ENCODE results near the gene AP3B2.

The AP3B2 gene

DNA sequence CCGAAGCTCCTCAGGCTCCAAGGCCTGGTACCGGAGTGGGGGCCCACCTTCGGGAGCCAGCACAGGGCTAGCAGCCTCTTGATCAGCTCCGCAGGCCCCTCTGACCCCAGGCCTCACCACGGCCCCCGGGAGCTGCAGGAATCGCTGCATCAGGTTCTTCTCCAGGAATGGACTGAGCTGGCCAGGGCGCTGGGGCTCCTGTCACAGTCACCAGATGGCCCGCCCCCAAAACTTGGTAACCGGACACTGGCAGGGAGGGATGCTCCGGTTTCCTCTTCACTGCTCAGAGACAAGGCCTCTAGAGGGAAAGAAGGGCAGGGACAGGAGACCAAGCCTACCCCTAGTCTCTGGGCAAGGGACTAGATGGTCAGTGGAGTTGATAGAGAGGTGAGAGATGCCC is 9.9 kb downstream of the AP3B2 start:
- TF ChIP-seq POLR2A (IDR thresholded peaks at IDR 0.05; ENCODE audit: extremely low read depth, insufficient read length) (no peak), MYC (IDR thresholded peaks at IDR 0.05; ENCODE audit: low read depth, low read length) (no peak)
- TF ChIP-seq, protein P1, sequence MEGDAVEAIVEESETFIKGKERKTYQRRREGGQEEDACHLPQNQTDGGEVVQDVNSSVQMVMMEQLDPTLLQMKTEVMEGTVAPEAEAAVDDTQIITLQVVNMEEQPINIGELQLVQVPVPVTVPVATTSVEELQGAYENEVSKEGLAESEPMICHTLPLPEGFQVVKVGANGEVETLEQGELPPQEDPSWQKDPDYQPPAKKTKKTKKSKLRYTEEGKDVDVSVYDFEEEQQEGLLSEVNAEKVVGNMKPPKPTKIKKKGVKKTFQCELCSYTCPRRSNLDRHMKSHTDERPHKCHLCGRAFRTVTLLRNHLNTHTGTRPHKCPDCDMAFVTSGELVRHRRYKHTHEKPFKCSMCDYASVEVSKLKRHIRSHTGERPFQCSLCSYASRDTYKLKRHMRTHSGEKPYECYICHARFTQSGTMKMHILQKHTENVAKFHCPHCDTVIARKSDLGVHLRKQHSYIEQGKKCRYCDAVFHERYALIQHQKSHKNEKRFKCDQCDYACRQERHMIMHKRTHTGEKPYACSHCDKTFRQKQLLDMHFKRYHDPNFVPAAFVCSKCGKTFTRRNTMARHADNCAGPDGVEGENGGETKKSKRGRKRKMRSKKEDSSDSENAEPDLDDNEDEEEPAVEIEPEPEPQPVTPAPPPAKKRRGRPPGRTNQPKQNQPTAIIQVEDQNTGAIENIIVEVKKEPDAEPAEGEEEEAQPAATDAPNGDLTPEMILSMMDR (IDR thresholded peaks at IDR 0.05; ENCODE audit: low read depth, low read length), result no peak
- TF ChIP-seq, protein P2, sequence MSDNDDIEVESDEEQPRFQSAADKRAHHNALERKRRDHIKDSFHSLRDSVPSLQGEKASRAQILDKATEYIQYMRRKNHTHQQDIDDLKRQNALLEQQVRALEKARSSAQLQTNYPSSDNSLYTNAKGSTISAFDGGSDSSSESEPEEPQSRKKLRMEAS (IDR thresholded peaks at IDR 0.05; ENCODE audit: low read depth, low read length), result no peak
- H3K4me3 ChIP-seq (ENCODE audit: low read depth, low read length), result no peak overlapping the region
- no peak for DNase-seq (ENCODE audit: low read depth)

DNA sequence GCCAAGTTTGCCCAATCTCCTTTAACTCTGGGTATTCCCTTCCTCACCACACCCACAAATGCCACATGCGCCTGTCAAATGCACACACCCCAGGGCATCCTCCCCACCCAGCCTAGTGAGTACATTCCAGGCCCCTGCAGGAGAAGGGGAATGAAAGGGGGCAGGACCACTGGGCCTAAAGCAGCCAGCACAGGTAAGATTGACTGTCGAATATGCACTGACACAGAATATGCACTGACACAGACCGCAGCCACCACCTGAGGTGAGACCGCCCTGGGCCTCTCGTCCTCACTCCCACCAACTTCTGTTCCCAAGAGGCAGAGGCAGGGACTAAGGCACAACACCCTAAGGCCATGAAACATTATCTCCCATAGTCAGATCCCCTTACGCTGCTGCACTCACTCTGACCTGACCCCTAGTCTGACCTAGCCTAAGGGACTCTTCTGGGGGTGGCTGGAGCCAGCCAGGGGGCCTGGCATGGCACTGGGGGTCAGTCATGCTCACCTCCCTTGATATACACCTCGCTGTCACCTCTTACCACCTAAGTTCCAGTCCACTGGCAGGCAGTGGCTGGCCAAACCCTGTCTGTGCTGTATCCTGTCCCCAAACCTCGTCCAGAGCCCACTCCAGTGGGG is 10.8 kb downstream of the AP3B2 start:
- DNase-seq (ENCODE audit: low read depth), result no peak
- no peak for TF ChIP-seq MYC (IDR thresholded peaks at IDR 0.05; ENCODE audit: low read depth, low read length)
- TF ChIP-seq, protein P1 (IDR thresholded peaks at IDR 0.05; ENCODE audit: low read depth, low read length), result no peak
- TF ChIP-seq, protein P2 (IDR thresholded peaks at IDR 0.05; ENCODE audit: low read depth, low read length), result no peak
- no peak for TF ChIP-seq POLR2A (IDR thresholded peaks at IDR 0.05; ENCODE audit: extremely low read depth, insufficient read length)
- no peak overlapping the region for H3K4me3 ChIP-seq (ENCODE audit: low read depth, low read length)

DNA sequence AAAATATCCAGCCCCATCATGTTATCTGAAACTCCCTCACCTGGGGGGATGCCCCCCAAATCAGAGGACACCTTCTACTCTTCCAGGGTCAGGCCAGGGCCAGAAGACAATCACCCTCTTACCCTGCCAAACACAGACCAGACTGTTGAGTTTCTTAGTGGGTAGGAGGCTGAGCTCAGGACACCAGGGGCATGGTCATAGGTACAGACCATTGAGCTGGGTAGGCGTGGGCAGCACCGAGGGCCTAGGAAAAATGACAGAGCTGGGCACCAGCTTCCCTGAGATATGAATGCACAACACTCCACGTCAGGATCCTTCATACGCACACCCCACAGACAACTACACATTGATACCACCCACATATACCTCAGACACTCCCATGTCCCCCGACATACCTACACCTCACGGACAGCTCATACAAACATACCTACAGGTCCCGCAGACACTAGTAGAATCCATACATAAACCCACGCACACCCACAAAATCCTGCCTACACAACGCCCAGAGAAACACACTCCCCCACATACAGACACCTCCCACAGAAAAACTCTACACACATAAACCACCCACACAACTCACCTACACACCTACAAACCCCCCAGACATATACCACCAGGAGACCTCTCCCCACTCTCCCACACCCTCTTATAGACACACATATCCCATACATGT is 11.8 kb downstream of the AP3B2 start:
- TF ChIP-seq MYC (IDR thresholded peaks at IDR 0.05; ENCODE audit: low read depth, low read length), result no peak
- TF ChIP-seq, protein P2 (IDR thresholded peaks at IDR 0.05; ENCODE audit: low read depth, low read length), result no peak
- TF ChIP-seq POLR2A (IDR thresholded peaks at IDR 0.05; ENCODE audit: extremely low read depth, insufficient read length), result no peak
- TF ChIP-seq, protein P1 (IDR thresholded peaks at IDR 0.05; ENCODE audit: low read depth, low read length), result no peak
- no peak overlapping the region for H3K4me3 ChIP-seq (ENCODE audit: low read depth, low read length)
- no peak for DNase-seq (ENCODE audit: low read depth)

DNA sequence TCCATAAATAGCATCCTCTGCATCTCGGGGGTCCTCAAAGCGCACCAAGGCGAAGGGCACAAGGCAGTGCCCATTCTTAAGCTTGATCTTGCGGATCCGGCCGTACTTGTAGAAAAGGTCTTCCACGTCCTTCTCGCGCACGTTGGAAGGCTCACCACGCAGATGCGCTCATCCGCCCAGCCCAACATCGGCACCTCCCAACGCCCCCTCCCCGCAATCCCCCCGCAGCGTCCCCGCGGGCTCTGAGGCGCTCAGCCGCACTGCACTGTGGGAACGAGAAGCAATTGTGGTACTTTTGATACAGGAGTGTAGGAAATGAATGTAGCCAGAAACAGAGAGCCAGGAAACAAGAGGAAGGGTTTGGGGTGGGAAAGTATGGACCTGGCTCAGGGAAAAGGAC is 17.5 kb downstream of the AP3B2 start:
- H3K4me3 ChIP-seq (ENCODE audit: low read depth, low read length), result no peak overlapping the region
- TF ChIP-seq POLR2A (IDR thresholded peaks at IDR 0.05; ENCODE audit: extremely low read depth, insufficient read length) (no peak), MYC (IDR thresholded peaks at IDR 0.05; ENCODE audit: low read depth, low read length) (no peak)
- TF ChIP-seq, protein P1 (IDR thresholded peaks at IDR 0.05; ENCODE audit: low read depth, low read length), result no peak
- TF ChIP-seq, protein P2 (IDR thresholded peaks at IDR 0.05; ENCODE audit: low read depth, low read length), result no peak
- no peak for DNase-seq (ENCODE audit: low read depth)

DNA sequence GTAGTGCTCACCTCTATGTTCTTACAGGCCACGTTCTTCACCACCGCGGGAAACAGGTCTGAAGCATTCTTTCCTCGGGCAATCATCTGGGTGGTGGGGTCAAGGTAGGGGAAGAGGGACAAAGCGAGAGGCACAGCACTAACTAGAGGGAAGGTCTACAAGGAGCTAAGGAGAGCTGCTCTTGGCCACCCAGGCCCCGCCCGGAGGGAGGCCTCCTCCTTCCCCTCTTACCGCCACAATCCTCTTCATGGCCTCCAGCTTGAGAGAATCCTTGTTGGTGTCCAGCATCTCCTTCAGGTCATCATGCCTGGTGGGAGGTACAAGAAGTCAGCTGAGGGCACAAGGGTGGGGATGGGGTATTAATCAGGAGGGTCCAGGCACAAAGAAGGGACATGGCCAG is 20.5 kb downstream of the AP3B2 start:
- no peak for DNase-seq (ENCODE audit: low read depth)
- H3K4me3 ChIP-seq (ENCODE audit: low read depth, low read length), result no peak overlapping the region
- TF ChIP-seq, protein P1 (IDR thresholded peaks at IDR 0.05; ENCODE audit: low read depth, low read length), result no peak
- TF ChIP-seq, protein P2 (IDR thresholded peaks at IDR 0.05; ENCODE audit: low read depth, low read length), result no peak
- TF ChIP-seq POLR2A (IDR thresholded peaks at IDR 0.05; ENCODE audit: extremely low read depth, insufficient read length), result no peak
- no peak for TF ChIP-seq MYC (IDR thresholded peaks at IDR 0.05; ENCODE audit: low read depth, low read length)
